ENCODE data around the gene CERS3.

Gene CERS3

GRCh38 chr15:100528833-100529428 lies at the start of gene CERS3:
TSS of gene CERS3 (minus strand) at chr15:100528950. CDS start at chr15:100501849, 27,101 bp downstream.
- in situ Hi-C loops (cut with HindIII; ENCODE audit: low sequenced_read_pairs): no loop called here

- in situ Hi-C loops (cut with HindIII; ENCODE audit: low sequenced_read_pairs): no loop called here
Observed at GRCh38 chr15:100573526-100573925, 44.8 kb upstream of the CERS3 start.

- in situ Hi-C loops (cut with HindIII; ENCODE audit: low sequenced_read_pairs): no loop called here
Observed at GRCh38 chr15:100572362-100572983, 43.7 kb upstream of the CERS3 start.

GRCh38 chr15:100571592-100572167 lies 42.9 kb upstream of the CERS3 start:
- in situ Hi-C loops (cut with HindIII; ENCODE audit: low sequenced_read_pairs): no loop called here

GRCh38 chr15:100570735-100571313 lies 42.1 kb upstream of the CERS3 start:
- in situ Hi-C loops (cut with HindIII; ENCODE audit: low sequenced_read_pairs): no loop called here

- in situ Hi-C loops (cut with HindIII; ENCODE audit: low sequenced_read_pairs): no loop called here
Observed at GRCh38 chr15:100570275-100570674, 41.5 kb upstream of the CERS3 start.

GRCh38 chr15:100569391-100569790 lies 40.6 kb upstream of the CERS3 start:
- in situ Hi-C loops (cut with HindIII; ENCODE audit: low sequenced_read_pairs): no loop called here

- in situ Hi-C loops (cut with HindIII; ENCODE audit: low sequenced_read_pairs): no loop called here
Observed at GRCh38 chr15:100566850-100567628, 38.3 kb upstream of the CERS3 start.

- in situ Hi-C loops (cut with HindIII; ENCODE audit: low sequenced_read_pairs): no loop called here
Observed at GRCh38 chr15:100565591-100565990, 36.8 kb upstream of the CERS3 start.

- in situ Hi-C loops (cut with HindIII; ENCODE audit: low sequenced_read_pairs): no loop called here
Observed at GRCh38 chr15:100560323-100560722, 31.6 kb upstream of the CERS3 start.

- in situ Hi-C loops (cut with HindIII; ENCODE audit: low sequenced_read_pairs): no loop called here
Observed at GRCh38 chr15:100559330-100559729, 30.6 kb upstream of the CERS3 start.

- in situ Hi-C loops (cut with HindIII; ENCODE audit: low sequenced_read_pairs): no loop called here
Observed at GRCh38 chr15:100558771-100559254, 30.1 kb upstream of the CERS3 start.

- in situ Hi-C loops (cut with HindIII; ENCODE audit: low sequenced_read_pairs): no loop called here
Observed at GRCh38 chr15:100553468-100553867, 24.7 kb upstream of the CERS3 start.

- in situ Hi-C loops (cut with HindIII; ENCODE audit: low sequenced_read_pairs): no loop called here
Observed at GRCh38 chr15:100547961-100548360, 19.2 kb upstream of the CERS3 start.

- in situ Hi-C loops (cut with HindIII; ENCODE audit: low sequenced_read_pairs): no loop called here
Observed at GRCh38 chr15:100544946-100545345, 16.2 kb upstream of the CERS3 start.

- in situ Hi-C loops (cut with HindIII; ENCODE audit: low sequenced_read_pairs): no loop called here
Observed at GRCh38 chr15:100544338-100544841, 15.6 kb upstream of the CERS3 start.

GRCh38 chr15:100542290-100542689 lies 13.5 kb upstream of the CERS3 start:
- in situ Hi-C loops (cut with HindIII; ENCODE audit: low sequenced_read_pairs): no loop called here

- in situ Hi-C loops (cut with HindIII; ENCODE audit: low sequenced_read_pairs): no loop called here
Observed at GRCh38 chr15:100537331-100537730, 8.6 kb upstream of the CERS3 start.

- in situ Hi-C loops (cut with HindIII; ENCODE audit: low sequenced_read_pairs): no loop called here
Observed at GRCh38 chr15:100536733-100537132, 8.0 kb upstream of the CERS3 start.

- in situ Hi-C loops (cut with HindIII; ENCODE audit: low sequenced_read_pairs): loop anchor here (5.0 kb wide), 1 partner anchor 63 kb away; no protein-coding TSS in a partner anchor
Observed at GRCh38 chr15:100533886-100534285, 5.1 kb upstream of the CERS3 start.

GRCh38 chr15:100531823-100532327 lies 3.1 kb upstream of the CERS3 start:
- in situ Hi-C loops (cut with HindIII; ENCODE audit: low sequenced_read_pairs): loop anchor here (5.0 kb wide), 1 partner anchor 65 kb away; no protein-coding TSS in a partner anchor
